Type B pancreatic cell (in vitro differentiated cells): ENCODE results near the gene UCN. TPM values are rescaled to one million over a fixed set of nuclear protein-coding genes. Genes with fewer than 3 reads are reported as not detected.
"Not testable (repeated sequence)": the region's sequence is repeated elsewhere in the genome, so short reads cannot be mapped to it uniquely, and the experiment has no call there.

ENCODE experiments used
- DNase-seq: peaks from one replicate; pipeline ENCODE4 v3.0.0; 2021; ENCODE audit warnings: mixed read lengths; ENCODE audit not compliant: unreplicated experiment; ENCODE audit errors: extremely low spot score
- H3K27ac Mint-ChIP-seq: 2 replicates; pipeline ENCODE4 v1.8.0; 2021; ENCODE audit warnings: mild to moderate bottlenecking, mixed read lengths
- H3K27me3 Mint-ChIP-seq: 2 replicates; pipeline ENCODE4 v1.8.0; 2021; ENCODE audit warnings: mixed read lengths
- H3K36me3 Mint-ChIP-seq: 2 replicates; pipeline ENCODE4 v1.8.0; 2021; ENCODE audit warnings: mixed read lengths
- H3K4me1 Mint-ChIP-seq: one replicate; pipeline ENCODE4 v1.8.0; 2021; ENCODE audit warnings: mixed read lengths; ENCODE audit not compliant: unreplicated experiment
- H3K4me3 Mint-ChIP-seq: 2 replicates; pipeline ENCODE4 v1.8.0; 2021; ENCODE audit warnings: mild to moderate bottlenecking, mixed read lengths
- H3K9me3 Mint-ChIP-seq: 2 replicates; pipeline ENCODE4 v1.8.0; 2021; ENCODE audit warnings: mixed read lengths
- CTCF ChIP-seq: fragments of 200-600 bp; sonication (generic); conservative IDR thresholded peaks from 2 replicates; pipeline ENCODE4 v1.5.0; 2021; ENCODE audit warnings: antibody characterized with exemption, mild to moderate bottlenecking
- long read RNA-seq: library from polyadenylated mRNA; unstranded; transcript quantifications from one replicate; pipeline ENCODE4 v2.0.0, GENCODE V29; 2020
- total RNA-seq: library from RNA; stranded (reverse); gene quantifications from 2 replicates; pipeline ENCODE4 v1.2.1, GENCODE V29; 2021; ENCODE audit warnings: low replicate concordance

UCN gene
- total RNA-seq: 0.74 and 4.1 TPM in 2 replicates
- long read RNA-seq: 0 reads

- peaks cover 49% of the 10 kb centered on the region for H3K27me3 Mint-ChIP-seq
- H3K9me3 Mint-ChIP-seq: no peaks in the 10 kb centered on the region
Observed at GRCh38 chr2:27308359-27308881, at the start of gene UCN. Gene UCN, minus strand, starts transcription at chr2:27308445. Its CDS starts 550 bp downstream, at chr2:27307895.

GRCh38 chr2:27356382-27357181 is 48.3 kb upstream of the UCN start, which contains the start of gene GTF3C2:
Gene GTF3C2, minus strand, starts transcription at chr2:27356764. Its CDS starts 13,210 bp downstream, at chr2:27343554.
- TF ChIP-seq CTCF: no peak
- DNase-seq: peak; percentile 93
- Mint-ChIP-seq H3K27ac (peak within 1 kb of the TSS; percentile 98), H3K4me1 (peaks cover 29% of the 10 kb centered on the region), H3K36me3 (peaks cover 18% of the 10 kb centered on the region), H3K27me3 (no peaks in the 10 kb centered on the region), H3K4me3 (peak within 1 kb of the TSS; percentile 98), H3K9me3 (no peaks in the 10 kb centered on the region)

More at GRCh38 chr2:27308359-27308881, at the start of gene UCN:
- Mint-ChIP-seq H3K4me3 (no peak within 1 kb of the TSS), H3K27ac (no peak within 1 kb of the TSS), H3K4me1 (no peaks in the 10 kb centered on the region), H3K36me3 (peaks cover 13% of the 10 kb centered on the region)
- no peak for TF ChIP-seq CTCF
- DNase-seq: no peak

- DNase-seq: no peak
- peak overlapping the region; percentile 98 for H3K27ac Mint-ChIP-seq
- H3K4me3 Mint-ChIP-seq: peak overlapping the region; percentile 98
- no peak for TF ChIP-seq CTCF
- H3K27me3 Mint-ChIP-seq: no peaks in the 10 kb centered on the region
- no peaks in the 10 kb centered on the region for H3K9me3 Mint-ChIP-seq
- H3K36me3 Mint-ChIP-seq: peaks cover 18% of the 10 kb centered on the region
- H3K4me1 Mint-ChIP-seq: peaks cover 31% of the 10 kb centered on the region
Observed at GRCh38 chr2:27356056-27356381, 47.8 kb upstream of the UCN start.

- no peak for TF ChIP-seq CTCF
- peaks cover 18% of the 10 kb centered on the region for H3K36me3 Mint-ChIP-seq
Observed at GRCh38 chr2:27354597-27354927, 46.3 kb upstream of the UCN start.

GRCh38 chr2:27353762-27354596 is 45.7 kb upstream of the UCN start:
- peak overlapping the region; percentile 77 for H3K4me3 Mint-ChIP-seq
- no peak for TF ChIP-seq CTCF
- peak overlapping the region; percentile 91 for H3K27ac Mint-ChIP-seq
- H3K27me3 Mint-ChIP-seq: no peaks in the 10 kb centered on the region
- no peaks in the 10 kb centered on the region for H3K9me3 Mint-ChIP-seq
- DNase-seq: no peak
- H3K4me1 Mint-ChIP-seq: peaks cover 31% of the 10 kb centered on the region
- peaks cover 18% of the 10 kb centered on the region for H3K36me3 Mint-ChIP-seq

More at GRCh38 chr2:27354597-27354927, 46.3 kb upstream of the UCN start:
- no peaks in the 10 kb centered on the region for H3K27me3 Mint-ChIP-seq
- peak overlapping the region; percentile 91 for H3K27ac Mint-ChIP-seq
- H3K4me1 Mint-ChIP-seq: peaks cover 31% of the 10 kb centered on the region
- no peaks in the 10 kb centered on the region for H3K9me3 Mint-ChIP-seq
- DNase-seq: no peak
- peak overlapping the region; percentile 77 for H3K4me3 Mint-ChIP-seq

GRCh38 chr2:27353386-27353761 is 45.1 kb upstream of the UCN start:
- Mint-ChIP-seq H3K36me3 (peaks cover 14% of the 10 kb centered on the region), H3K4me1 (peaks cover 31% of the 10 kb centered on the region), H3K27ac (peak overlapping the region; percentile 91)

More at GRCh38 chr2:27353386-27353761, 45.1 kb upstream of the UCN start:
- DNase-seq, H3K9me3 Mint-ChIP-seq, H3K27me3 Mint-ChIP-seq, H3K4me3 Mint-ChIP-seq: not testable (repeated sequence)
